ENCODE results near the gene PTRH2.

DNA sequence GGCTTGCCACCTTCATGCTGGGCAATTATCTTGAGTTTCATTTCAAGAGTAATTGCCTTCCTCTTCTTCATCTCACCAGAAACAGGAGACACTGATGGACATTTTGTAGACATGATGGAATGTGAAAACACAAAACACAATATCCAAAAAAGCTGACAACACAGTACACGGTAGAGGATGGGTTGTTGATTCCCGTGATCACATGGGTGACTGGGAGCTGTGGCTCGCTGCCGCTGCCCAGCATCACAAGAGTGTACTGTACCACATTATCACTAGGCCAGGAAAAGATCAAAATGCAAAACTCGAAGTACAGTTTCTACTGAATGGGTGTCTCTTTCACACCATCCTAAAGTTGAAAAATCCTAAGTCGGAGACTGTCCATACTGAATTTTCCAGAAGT, 7.4 kb downstream of the PTRH2 start:
- TF ChIP-seq, protein P1, sequence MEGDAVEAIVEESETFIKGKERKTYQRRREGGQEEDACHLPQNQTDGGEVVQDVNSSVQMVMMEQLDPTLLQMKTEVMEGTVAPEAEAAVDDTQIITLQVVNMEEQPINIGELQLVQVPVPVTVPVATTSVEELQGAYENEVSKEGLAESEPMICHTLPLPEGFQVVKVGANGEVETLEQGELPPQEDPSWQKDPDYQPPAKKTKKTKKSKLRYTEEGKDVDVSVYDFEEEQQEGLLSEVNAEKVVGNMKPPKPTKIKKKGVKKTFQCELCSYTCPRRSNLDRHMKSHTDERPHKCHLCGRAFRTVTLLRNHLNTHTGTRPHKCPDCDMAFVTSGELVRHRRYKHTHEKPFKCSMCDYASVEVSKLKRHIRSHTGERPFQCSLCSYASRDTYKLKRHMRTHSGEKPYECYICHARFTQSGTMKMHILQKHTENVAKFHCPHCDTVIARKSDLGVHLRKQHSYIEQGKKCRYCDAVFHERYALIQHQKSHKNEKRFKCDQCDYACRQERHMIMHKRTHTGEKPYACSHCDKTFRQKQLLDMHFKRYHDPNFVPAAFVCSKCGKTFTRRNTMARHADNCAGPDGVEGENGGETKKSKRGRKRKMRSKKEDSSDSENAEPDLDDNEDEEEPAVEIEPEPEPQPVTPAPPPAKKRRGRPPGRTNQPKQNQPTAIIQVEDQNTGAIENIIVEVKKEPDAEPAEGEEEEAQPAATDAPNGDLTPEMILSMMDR (IDR thresholded peaks at IDR 0.05; ENCODE audit: insufficient read depth, low read depth, low read length), result no peak
- TF ChIP-seq EZH2 (IDR thresholded peaks at IDR 0.05; ENCODE audit: insufficient read depth, low read length), result no peak

Data from astrocyte (in vitro differentiated cells and primary cell).